HepG2 (cell line): Measurements from ENCODE around the gene LRRC74A. TPM values are rescaled to one million over a fixed set of nuclear protein-coding genes. Genes with fewer than 3 reads are reported as not detected.

Source experiments
- CENPT ChIP-seq: sonication (generic); formaldehyde crosslinking; IDR thresholded peaks from 2 replicates; pipeline ENCODE4 v1.8.0; 2022; ENCODE audit warnings: low read depth, mild to moderate bottlenecking, moderate library complexity, missing genetic modification reagents
- DNMT1 ChIP-seq: sonication (generic); formaldehyde crosslinking; IDR thresholded peaks from 2 replicates; pipeline ENCODE4 v1.5.1; 2020; ENCODE audit warnings: mild to moderate bottlenecking, missing genetic modification reagents
- ETS1 ChIP-seq: sonication (generic); formaldehyde crosslinking; IDR thresholded peaks from 2 replicates; pipeline ENCODE4 v1.4.0; 2020; ENCODE audit warnings: missing genetic modification reagents
- NFE2L2 ChIP-seq: fragments of 150-350 bp; IDR thresholded peaks from 2 replicates; pipeline ENCODE4 v1.6.1; 2014; ENCODE audit warnings: low read length
- RBFOX2 ChIP-seq: fragments of 200-400 bp; formaldehyde crosslinking; IDR thresholded peaks from 2 replicates; pipeline ENCODE4 v1.6.1; 2017; ENCODE audit warnings: low read depth, mild to moderate bottlenecking, low read length
- REL ChIP-seq: sonication (generic); formaldehyde crosslinking; conservative IDR thresholded peaks from 2 replicates; pipeline ENCODE4 v1.8.0; 2022; ENCODE audit warnings: mild to moderate bottlenecking, missing genetic modification reagents, moderate library complexity
- REPIN1 ChIP-seq: sonication (generic); formaldehyde crosslinking; IDR thresholded peaks from 2 replicates; pipeline ENCODE4 v1.8.0; 2022; ENCODE audit warnings: missing genetic modification reagents, low read depth, mild to moderate bottlenecking, borderline replicate concordance
- ZBTB38 ChIP-seq: sonication (generic); formaldehyde crosslinking; IDR thresholded peaks from 2 replicates; pipeline ENCODE4 v1.5.1; 2020; ENCODE audit warnings: mild to moderate bottlenecking, missing genetic modification reagents
- ZNF225 ChIP-seq: sonication (generic); formaldehyde crosslinking; IDR thresholded peaks from 2 replicates; pipeline ENCODE4 v1.4.0; 2020; ENCODE audit warnings: mild to moderate bottlenecking, missing genetic modification reagents
- ZNF432 ChIP-seq: sonication (generic); formaldehyde crosslinking; IDR thresholded peaks from 2 replicates; pipeline ENCODE4 v1.5.0; 2020; ENCODE audit warnings: missing genetic modification reagents, mild to moderate bottlenecking, borderline replicate concordance
- ZNF557 ChIP-seq: sonication (generic); formaldehyde crosslinking; IDR thresholded peaks from 2 replicates; pipeline ENCODE4 v1.4.0; 2020; ENCODE audit warnings: missing genetic modification reagents
- ZNF710 ChIP-seq: sonication (generic); formaldehyde crosslinking; IDR thresholded peaks from 2 replicates; pipeline ENCODE4 v1.5.0; 2020; ENCODE audit warnings: mild to moderate bottlenecking, missing genetic modification reagents, borderline replicate concordance
- ZSCAN21 ChIP-seq: sonication (generic); formaldehyde crosslinking; IDR thresholded peaks from 2 replicates; pipeline ENCODE4 v1.8.0; 2022; ENCODE audit warnings: mild to moderate bottlenecking, missing genetic modification reagents, moderate library complexity, borderline replicate concordance
- polyA plus RNA-seq, 8 experiments: library from polyadenylated mRNA; depleted of rRNA in 3 of 8; stranded (reverse) in 7 of 8; unstranded in 1 of 8; fragments of >200 nt; fragmentation: Illumina TruSeq in 4 of 8; extraction: Trizol in 4 of 8; gene quantifications; 2 replicates each; pipeline versions ENCODE4 v1.2.1 to v1.2.3, GENCODE V29; 2011 to 2016; ENCODE audit warnings: low read depth in 4 of 8, missing spikeins in 1 of 8, mixed read lengths in 1 of 8; ENCODE audit not compliant: insufficient read depth in 1 of 8
- total RNA-seq, 5 experiments: library from RNA; depleted of rRNA; stranded (reverse); fragments of >200 nt; fragmentation: Illumina TruSeq; extraction: Trizol; gene quantifications; 2 replicates each; pipeline ENCODE4 v1.2.3, GENCODE V29; 2016; ENCODE audit warnings: low read depth in 1 of 5
- TF ChIP-seq, protein P1 (sequence below): sonication (generic); formaldehyde crosslinking; IDR thresholded peaks from 2 replicates; pipeline ENCODE4 v1.4.0; 2020; ENCODE audit warnings: mild to moderate bottlenecking, missing genetic modification reagents
- TF ChIP-seq, protein P2 (sequence below): sonication (generic); formaldehyde crosslinking; IDR thresholded peaks from 2 replicates; pipeline ENCODE4 v1.9.0; 2021; ENCODE audit warnings: mild to moderate bottlenecking, missing genetic modification reagents

LRRC74A gene
- total and polyA plus RNA-seq, 2 of the 13 experiments (the other 11 are each of a cell fraction or from before 2014, with no cell fraction given), result not detected

GRCh38 chr14:76829650-76830421 is 3.6 kb downstream of the LRRC74A start (continued):
- TF ChIP-seq ZNF557 (CRISPR knock-in tag), result no peak
- no peak for TF ChIP-seq ZNF225
- no peak for TF ChIP-seq CENPT (CRISPR knock-in tag)
- TF ChIP-seq, protein P1, sequence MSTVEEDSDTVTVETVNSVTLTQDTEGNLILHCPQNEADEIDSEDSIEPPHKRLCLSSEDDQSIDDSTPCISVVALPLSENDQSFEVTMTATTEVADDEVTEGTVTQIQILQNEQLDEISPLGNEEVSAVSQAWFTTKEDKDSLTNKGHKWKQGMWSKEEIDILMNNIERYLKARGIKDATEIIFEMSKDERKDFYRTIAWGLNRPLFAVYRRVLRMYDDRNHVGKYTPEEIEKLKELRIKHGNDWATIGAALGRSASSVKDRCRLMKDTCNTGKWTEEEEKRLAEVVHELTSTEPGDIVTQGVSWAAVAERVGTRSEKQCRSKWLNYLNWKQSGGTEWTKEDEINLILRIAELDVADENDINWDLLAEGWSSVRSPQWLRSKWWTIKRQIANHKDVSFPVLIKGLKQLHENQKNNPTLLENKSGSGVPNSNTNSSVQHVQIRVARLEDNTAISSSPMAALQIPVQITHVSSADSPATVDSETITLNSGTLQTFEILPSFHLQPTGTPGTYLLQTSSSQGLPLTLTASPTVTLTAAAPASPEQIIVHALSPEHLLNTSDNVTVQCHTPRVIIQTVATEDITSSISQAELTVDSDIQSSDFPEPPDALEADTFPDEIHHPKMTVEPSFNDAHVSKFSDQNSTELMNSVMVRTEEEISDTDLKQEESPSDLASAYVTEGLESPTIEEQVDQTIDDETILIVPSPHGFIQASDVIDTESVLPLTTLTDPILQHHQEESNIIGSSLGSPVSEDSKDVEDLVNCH (CRISPR knock-in tag), result no peak
- TF ChIP-seq REPIN1 (CRISPR knock-in tag), result no peak
- no peak for TF ChIP-seq REL (CRISPR knock-in tag)
- TF ChIP-seq ZNF432 (CRISPR knock-in tag), result no peak
- TF ChIP-seq ETS1, result no peak
- TF ChIP-seq DNMT1, result no peak
- TF ChIP-seq ZNF710 (CRISPR knock-in tag), result no peak
- no peak for TF ChIP-seq RBFOX2
- TF ChIP-seq ZBTB38 (CRISPR knock-in tag), result no peak
- TF ChIP-seq, protein P2, sequence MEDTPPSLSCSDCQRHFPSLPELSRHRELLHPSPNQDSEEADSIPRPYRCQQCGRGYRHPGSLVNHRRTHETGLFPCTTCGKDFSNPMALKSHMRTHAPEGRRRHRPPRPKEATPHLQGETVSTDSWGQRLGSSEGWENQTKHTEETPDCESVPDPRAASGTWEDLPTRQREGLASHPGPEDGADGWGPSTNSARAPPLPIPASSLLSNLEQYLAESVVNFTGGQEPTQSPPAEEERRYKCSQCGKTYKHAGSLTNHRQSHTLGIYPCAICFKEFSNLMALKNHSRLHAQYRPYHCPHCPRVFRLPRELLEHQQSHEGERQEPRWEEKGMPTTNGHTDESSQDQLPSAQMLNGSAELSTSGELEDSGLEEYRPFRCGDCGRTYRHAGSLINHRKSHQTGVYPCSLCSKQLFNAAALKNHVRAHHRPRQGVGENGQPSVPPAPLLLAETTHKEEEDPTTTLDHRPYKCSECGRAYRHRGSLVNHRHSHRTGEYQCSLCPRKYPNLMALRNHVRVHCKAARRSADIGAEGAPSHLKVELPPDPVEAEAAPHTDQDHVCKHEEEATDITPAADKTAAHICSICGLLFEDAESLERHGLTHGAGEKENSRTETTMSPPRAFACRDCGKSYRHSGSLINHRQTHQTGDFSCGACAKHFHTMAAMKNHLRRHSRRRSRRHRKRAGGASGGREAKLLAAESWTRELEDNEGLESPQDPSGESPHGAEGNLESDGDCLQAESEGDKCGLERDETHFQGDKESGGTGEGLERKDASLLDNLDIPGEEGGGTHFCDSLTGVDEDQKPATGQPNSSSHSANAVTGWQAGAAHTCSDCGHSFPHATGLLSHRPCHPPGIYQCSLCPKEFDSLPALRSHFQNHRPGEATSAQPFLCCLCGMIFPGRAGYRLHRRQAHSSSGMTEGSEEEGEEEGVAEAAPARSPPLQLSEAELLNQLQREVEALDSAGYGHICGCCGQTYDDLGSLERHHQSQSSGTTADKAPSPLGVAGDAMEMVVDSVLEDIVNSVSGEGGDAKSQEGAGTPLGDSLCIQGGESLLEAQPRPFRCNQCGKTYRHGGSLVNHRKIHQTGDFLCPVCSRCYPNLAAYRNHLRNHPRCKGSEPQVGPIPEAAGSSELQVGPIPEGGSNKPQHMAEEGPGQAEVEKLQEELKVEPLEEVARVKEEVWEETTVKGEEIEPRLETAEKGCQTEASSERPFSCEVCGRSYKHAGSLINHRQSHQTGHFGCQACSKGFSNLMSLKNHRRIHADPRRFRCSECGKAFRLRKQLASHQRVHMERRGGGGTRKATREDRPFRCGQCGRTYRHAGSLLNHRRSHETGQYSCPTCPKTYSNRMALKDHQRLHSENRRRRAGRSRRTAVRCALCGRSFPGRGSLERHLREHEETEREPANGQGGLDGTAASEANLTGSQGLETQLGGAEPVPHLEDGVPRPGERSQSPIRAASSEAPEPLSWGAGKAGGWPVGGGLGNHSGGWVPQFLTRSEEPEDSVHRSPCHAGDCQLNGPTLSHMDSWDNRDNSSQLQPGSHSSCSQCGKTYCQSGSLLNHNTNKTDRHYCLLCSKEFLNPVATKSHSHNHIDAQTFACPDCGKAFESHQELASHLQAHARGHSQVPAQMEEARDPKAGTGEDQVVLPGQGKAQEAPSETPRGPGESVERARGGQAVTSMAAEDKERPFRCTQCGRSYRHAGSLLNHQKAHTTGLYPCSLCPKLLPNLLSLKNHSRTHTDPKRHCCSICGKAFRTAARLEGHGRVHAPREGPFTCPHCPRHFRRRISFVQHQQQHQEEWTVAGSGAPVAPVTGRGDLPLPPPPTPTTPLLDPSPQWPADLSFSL (CRISPR knock-in tag), result 0 out of 2 replicates have a peak, but pooled peaks have one; percentile 29
- no peak for TF ChIP-seq NFE2L2
- no peak for TF ChIP-seq ZSCAN21
